Measurements from ENCODE around the gene SLC25A42.

The SLC25A42 gene

DNA sequence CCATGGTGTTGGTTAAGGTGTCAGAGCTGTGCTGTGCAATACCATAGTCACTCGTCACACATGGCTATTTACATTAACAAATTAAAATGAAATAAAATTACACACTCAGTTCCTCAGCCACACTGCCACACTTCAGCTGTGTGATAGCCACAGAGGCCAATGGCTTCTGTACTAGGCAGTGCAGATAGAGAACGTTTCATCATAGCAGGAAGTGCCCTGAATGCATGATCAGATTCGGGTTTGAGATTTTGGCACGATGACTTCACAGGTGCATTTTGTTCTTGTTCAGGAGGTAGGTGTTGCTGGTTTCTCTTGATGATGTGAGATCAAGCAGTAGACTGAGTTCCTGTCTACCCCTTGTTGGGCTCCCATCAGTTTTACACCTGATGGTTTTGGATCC is 23.9 kb upstream of the SLC25A42 start:
- TF ChIP-seq GATA1 (IDR thresholded peaks at IDR 0.05; ENCODE audit: low read depth, low read length) (no peak), POLR2A (IDR thresholded peaks at IDR 0.05; ENCODE audit: low read length) (no peak)
- DNase-seq = no peak

- TF ChIP-seq POLR2A (IDR thresholded peaks at IDR 0.05; ENCODE audit: low read length) (no peak), GATA1 (IDR thresholded peaks at IDR 0.05; ENCODE audit: low read depth, low read length) (no peak)
- no peak for DNase-seq
These were observed 23.4 kb upstream of the SLC25A42 start for GRCh38 chr19:19040417-19040816.

- no peak for TF ChIP-seq GATA1 (IDR thresholded peaks at IDR 0.05; ENCODE audit: low read depth, low read length)
- TF ChIP-seq POLR2A (IDR thresholded peaks at IDR 0.05; ENCODE audit: low read length) = no peak
- no peak for DNase-seq
These were observed 21.0 kb upstream of the SLC25A42 start for GRCh38 chr19:19042732-19043280.

GRCh38 chr19:19043481-19043880 is 20.3 kb upstream of the SLC25A42 start:
- TF ChIP-seq GATA1 (IDR thresholded peaks at IDR 0.05; ENCODE audit: low read depth, low read length) = no peak
- TF ChIP-seq POLR2A (IDR thresholded peaks at IDR 0.05; ENCODE audit: low read length) = no peak
- no peak for DNase-seq

GRCh38 chr19:19043881-19044280 is 19.9 kb upstream of the SLC25A42 start:
- TF ChIP-seq POLR2A (IDR thresholded peaks at IDR 0.05; ENCODE audit: low read length) (no peak), GATA1 (IDR thresholded peaks at IDR 0.05; ENCODE audit: low read depth, low read length) (no peak)
- DNase-seq = no peak

DNA sequence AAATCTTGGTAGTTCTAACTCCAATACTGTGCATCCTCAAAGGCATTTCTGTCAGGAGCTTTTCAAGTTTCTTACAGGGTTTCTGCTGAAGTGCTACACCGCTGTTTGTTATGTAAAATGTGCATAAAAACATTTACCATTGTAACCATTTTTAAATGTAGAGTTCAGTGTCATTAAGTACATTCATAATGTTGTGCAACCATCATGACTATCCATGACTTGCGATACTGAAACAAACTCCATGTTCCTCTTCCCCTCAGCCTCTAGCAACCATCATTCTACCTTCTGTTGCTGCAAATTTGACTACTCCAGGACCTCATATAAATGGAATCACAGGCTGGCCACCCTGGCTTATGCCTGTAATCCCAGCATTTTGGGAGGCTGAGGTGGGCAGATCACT is 14.4 kb upstream of the SLC25A42 start:
- no peak for TF ChIP-seq GATA1 (IDR thresholded peaks at IDR 0.05; ENCODE audit: low read depth, low read length)
- no peak for TF ChIP-seq POLR2A (IDR thresholded peaks at IDR 0.05; ENCODE audit: low read length)
- DNase-seq = peak in 1 of 2 experiments; percentile 26

DNA sequence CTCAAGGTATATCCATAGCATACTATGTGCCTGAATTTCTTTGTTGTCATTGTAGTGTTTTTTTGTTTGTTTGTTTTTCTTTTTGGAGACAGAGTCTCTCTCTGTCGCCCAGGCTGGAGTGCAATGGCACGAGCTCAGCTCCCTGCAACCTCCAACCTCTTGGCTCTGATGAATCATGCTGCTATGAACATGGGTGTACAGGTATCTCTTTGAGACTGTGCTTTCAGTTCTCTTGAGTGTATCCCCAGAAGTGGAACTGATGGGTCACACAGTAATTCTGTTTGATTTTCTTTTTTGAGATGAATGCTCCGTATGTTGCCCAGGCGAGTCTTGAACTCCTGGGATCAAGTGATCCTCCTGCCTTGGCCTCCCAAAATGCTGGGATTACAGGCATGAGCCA is 13.7 kb upstream of the SLC25A42 start:
- DNase-seq = no peak
- no peak for TF ChIP-seq GATA1 (IDR thresholded peaks at IDR 0.05; ENCODE audit: low read depth, low read length)
- no peak for TF ChIP-seq POLR2A (IDR thresholded peaks at IDR 0.05; ENCODE audit: low read length)

DNA sequence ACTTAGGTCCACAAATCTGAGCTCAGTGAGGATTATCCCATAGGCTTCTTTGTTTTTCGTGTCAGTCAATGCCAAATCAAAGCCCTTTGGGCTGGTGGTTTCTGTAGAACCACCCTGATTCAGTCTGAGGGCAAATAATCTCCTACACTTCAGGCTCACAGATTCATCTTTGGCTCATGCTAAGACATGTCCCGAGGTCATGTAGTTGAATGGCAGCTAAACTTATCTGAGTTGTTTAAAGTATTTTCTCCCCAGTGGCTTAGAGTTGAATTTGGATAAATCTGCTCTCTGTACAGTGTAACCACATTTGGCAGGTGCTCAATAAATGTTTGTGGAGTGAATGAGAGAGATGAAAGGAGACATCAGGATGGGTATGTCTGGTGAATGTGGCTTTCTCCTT is 13.1 kb upstream of the SLC25A42 start:
- TF ChIP-seq GATA1 (IDR thresholded peaks at IDR 0.05; ENCODE audit: low read depth, low read length) (no peak), POLR2A (IDR thresholded peaks at IDR 0.05; ENCODE audit: low read length) (no peak)
- no peak for DNase-seq

GRCh38 chr19:19051478-19052213 is 12.1 kb upstream of the SLC25A42 start:
- TF ChIP-seq POLR2A (IDR thresholded peaks at IDR 0.05; ENCODE audit: low read length) (no peak), GATA1 (IDR thresholded peaks at IDR 0.05; ENCODE audit: low read depth, low read length) (no peak)
- DNase-seq = no peak

DNA sequence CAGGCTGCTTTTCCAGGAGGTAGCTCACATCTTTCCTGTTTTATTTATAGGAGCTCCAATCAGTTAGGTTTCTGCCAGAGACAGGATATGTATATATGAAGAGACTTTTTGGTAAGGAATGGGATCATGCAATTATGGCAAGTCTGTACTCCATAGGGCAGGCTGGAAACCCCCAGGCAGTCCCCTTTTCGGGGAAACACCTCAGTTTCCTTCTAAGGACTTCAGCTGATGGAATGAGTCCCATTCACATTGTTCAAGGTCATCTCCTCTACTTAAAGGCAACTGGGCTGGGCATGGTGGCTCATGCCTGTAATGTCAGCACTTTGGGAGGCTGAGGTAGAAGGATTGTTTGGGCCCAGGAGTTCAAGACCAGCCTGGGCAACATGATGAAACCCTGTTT is 10.9 kb upstream of the SLC25A42 start:
- TF ChIP-seq GATA1 (IDR thresholded peaks at IDR 0.05; ENCODE audit: low read depth, low read length) (no peak), POLR2A (IDR thresholded peaks at IDR 0.05; ENCODE audit: low read length) (no peak)
- DNase-seq = no peak

DNA sequence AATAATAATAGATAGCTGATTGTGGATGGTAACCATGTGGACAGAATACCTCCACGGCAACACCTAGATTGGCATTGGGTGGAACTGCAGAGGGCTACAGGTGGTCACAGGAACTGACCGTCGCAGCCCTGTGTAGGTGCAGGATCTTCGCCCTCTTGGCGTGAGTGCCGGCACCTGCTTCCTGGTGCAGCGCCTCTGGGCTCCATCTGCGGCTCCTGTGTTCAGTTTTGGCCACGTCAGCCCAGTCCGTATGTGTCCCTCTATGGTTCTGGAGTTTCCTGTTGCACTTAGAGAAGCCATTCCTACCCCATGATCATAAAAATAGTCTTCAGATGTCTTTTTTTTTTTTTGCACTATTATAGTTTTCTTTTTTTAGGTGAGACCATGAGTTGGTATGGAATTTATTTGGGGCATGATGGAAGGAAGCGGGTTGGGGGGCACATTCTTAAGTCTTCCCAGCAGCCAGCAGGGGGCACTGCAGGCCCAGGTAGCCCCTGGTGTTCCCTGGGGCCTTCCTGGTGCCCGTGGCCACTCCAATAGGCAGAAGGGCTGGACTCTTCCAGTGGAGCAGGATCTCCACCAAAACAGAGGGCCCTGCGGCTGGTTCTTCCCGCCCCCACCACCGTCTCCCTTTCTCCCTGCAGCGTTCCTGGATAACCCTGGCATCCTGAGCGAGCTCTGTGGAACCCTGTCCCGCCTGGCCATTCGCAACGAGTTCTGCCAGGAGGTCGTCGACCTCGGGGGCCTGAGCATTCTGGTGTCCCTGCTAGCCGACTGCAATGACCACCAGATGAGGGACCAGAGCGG is 10.1 kb upstream of the SLC25A42 start:
- TF ChIP-seq GATA1 (IDR thresholded peaks at IDR 0.05; ENCODE audit: low read depth, low read length) (no peak), POLR2A (IDR thresholded peaks at IDR 0.05; ENCODE audit: low read length) (no peak)
- peak; percentile 73 to 88 for DNase-seq

DNA sequence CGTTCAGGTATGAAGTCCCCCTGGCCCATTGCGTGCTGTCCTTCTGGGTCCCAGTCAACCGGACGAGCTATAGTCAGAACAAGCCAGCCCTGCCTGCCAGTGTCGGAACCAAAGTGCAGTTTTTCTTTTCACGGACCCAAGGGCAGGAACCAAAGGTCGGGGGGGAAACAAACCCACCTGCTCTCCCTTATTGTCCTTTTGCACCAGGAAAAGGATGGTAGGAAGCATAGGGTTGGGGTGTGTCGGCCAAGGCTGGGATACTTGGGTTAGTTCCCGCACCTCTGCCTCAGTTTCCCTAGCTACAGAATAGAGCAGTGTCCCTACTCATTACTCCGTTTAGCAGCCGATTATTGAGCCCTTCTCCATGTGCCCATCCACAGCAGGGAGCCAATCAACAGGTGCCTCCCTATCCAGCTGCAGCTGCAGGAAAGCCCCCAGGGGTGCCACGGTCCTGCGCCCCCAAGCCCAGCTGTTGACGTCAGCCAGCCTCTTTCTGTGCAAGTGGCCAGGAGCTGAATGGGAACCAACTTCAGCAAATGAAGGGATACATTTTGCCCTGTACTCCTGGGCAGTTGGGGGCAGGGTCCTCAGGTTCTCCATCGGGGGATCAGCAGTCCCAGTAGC is 9.4 kb upstream of the SLC25A42 start:
- no peak for DNase-seq
- TF ChIP-seq GATA1 (IDR thresholded peaks at IDR 0.05; ENCODE audit: low read depth, low read length) = no peak
- no peak for TF ChIP-seq POLR2A (IDR thresholded peaks at IDR 0.05; ENCODE audit: low read length)

- no peak for TF ChIP-seq GATA1 (IDR thresholded peaks at IDR 0.05; ENCODE audit: low read depth, low read length)
- no peak for TF ChIP-seq POLR2A (IDR thresholded peaks at IDR 0.05; ENCODE audit: low read length)
- DNase-seq = no peak
These were observed 8.8 kb upstream of the SLC25A42 start for GRCh38 chr19:19054939-19055440.

DNA sequence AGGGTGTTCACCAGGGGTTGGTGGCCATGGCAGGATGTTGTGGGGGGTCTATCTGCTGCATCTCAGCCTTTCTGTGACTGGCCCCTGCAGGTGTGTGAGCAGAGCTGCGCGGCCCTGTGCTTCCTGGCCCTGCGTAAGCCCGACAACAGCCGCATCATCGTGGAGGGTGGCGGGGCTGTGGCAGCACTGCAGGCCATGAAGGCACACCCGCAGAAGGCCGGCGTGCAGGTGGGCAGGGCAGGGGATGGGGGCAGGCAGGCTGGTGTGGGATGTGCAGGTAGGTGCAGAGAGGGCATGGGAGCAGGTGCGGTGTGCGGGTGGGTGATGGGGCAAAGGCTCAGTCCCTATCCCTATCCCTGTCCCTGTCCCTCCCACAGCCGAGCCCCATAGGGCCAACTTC is 8.1 kb upstream of the SLC25A42 start:
- no peak for TF ChIP-seq POLR2A (IDR thresholded peaks at IDR 0.05; ENCODE audit: low read length)
- no peak for TF ChIP-seq GATA1 (IDR thresholded peaks at IDR 0.05; ENCODE audit: low read depth, low read length)
- no peak for DNase-seq
